ENCODE results near the gene ENO3.

DNA sequence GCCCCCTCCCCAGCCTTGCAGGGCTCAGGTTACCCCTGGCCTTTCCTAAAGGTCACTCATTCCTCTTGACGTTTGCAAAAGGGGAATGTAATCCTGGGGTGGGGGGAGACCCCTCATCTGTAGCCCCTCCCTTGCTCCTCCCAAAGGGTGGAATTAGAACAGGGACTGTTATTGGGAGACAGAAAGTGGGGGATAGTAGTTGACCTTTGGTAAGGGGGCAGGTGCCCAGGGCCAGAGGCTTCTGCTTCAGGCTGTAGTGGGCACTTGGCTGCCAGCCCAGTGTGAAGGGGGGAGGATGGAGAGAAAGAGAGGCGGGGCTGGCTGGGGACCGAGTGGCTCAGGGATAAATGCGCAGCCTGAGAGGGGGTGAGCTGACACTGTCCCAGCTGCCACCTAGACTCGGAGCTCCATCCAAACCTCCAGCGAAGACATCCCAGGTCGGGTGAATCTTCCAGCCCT, at the start of gene ENO3:
- TF ChIP-seq CTCF (conservative IDR thresholded peaks at IDR 0.05; ENCODE audit: low read length) (no peak), EZH2phosphoT487 (IDR thresholded peaks at IDR 0.05; ENCODE audit: borderline replicate concordance) (no peak)
